Uterus (tissue), 4 donors: ENCODE measurements around the gene NOTCH4. TPM values are rescaled to one million over a fixed set of nuclear protein-coding genes. Genes with fewer than 3 reads are reported as not detected.

Source experiments
- DNase-seq, 2 donors: peaks; one replicate each; pipeline ENCODE4 v3.0.0-alpha.2; 2019 to 2020
- H3K27ac ChIP-seq, 2 donors: fragments of 200-600 bp; sonication (generic); 1 replicate in 1 of 2; 2 replicates in 1 of 2; pipeline ENCODE4 v1.5.1; 2016 to 2018
- H3K27me3 ChIP-seq, 2 donors: fragments of 200-600 bp; sonication (generic); one replicate each; pipeline ENCODE4 v1.5.1; 2018 to 2019; ENCODE audit warnings: control low read depth in 1 of 2
- H3K36me3 ChIP-seq, 2 donors: fragments of 200-600 bp; sonication (generic); one replicate each; pipeline ENCODE4 v1.5.1; 2019; ENCODE audit warnings: control low read depth in 1 of 2
- H3K4me1 ChIP-seq, 2 donors: fragments of 200-600 bp; sonication (generic); one replicate each; pipeline ENCODE4 v1.5.1; 2018 to 2019; ENCODE audit warnings: control low read depth in 1 of 2
- H3K4me3 ChIP-seq, 2 donors: fragments of 200-600 bp; sonication (generic); 1 replicate in 1 of 2; 2 replicates in 1 of 2; pipeline ENCODE4 v1.5.1; 2018 to 2019; ENCODE audit warnings: mild to moderate bottlenecking in 1 of 2
- H3K9me3 ChIP-seq, 2 donors: fragments of 200-600 bp; sonication (generic); one replicate each; pipeline ENCODE4 v1.5.1; 2019; ENCODE audit warnings: control low read depth in 1 of 2
- POLR2A ChIP-seq, 2 donors: fragments of 450-650 bp; IDR thresholded peaks; one replicate each; pipeline ENCODE4 v1.6.1; 2016; ENCODE audit warnings: antibody characterized with exemption in 2 of 2, mild to moderate bottlenecking in 1 of 2, moderate library complexity in 1 of 2
- intact Hi-C: fragments of 100-400 bp; cut with DNase I; formaldehyde crosslinking; loops from one replicate; pipeline ENCODE4 v1.15.1; 2023; ENCODE audit warnings: low total_unique reads
- total RNA-seq, 4 donors: library from RNA; depleted of rRNA in 3 of 4; stranded (reverse); fragments of >200 nt in 3 of 4; gene quantifications; one replicate each; pipeline versions ENCODE4 v1.1.0 to v1.2.4, GENCODE V29; 2014 to 2023
- TF ChIP-seq, protein P1 (sequence below), 4 experiments: fragments of 200-600 bp in 2 of 4; fragments of 450-650 bp in 2 of 4; sonication (generic) in 2 of 4; IDR thresholded peaks; one replicate each; pipeline ENCODE4 v1.5.1; 2016 to 2019; ENCODE audit warnings: antibody characterized with exemption in 4 of 4, mild to moderate bottlenecking in 2 of 4, moderate library complexity in 1 of 4
- donor health status: DM: yes; HTN: yes; CAD: no.

NOTCH4 gene
- total RNA-seq, 4 donors from 2014 or later: 10.9 to 75.2 (median 28.6) TPM

DNA sequence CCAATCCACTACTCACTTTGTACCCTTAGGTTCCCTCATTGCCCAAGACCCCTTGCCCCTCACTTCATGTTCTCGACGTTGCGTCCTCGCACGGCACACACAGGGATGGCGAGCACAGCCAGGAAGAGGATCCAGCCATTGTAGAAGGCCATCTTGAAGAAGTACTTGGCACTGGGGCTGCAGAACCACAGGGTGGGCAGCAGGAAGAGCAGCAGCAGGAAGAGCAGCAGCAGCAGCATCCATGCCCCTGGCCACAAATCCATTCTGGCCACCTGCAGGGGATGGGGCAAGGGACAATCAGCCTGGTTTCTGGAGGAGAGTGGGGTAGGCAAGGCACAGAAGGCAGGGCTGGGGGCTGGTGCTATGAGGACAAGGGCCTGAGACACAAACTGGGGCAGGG is 52.6 kb downstream of the NOTCH4 start:
- TF ChIP-seq, protein P1, sequence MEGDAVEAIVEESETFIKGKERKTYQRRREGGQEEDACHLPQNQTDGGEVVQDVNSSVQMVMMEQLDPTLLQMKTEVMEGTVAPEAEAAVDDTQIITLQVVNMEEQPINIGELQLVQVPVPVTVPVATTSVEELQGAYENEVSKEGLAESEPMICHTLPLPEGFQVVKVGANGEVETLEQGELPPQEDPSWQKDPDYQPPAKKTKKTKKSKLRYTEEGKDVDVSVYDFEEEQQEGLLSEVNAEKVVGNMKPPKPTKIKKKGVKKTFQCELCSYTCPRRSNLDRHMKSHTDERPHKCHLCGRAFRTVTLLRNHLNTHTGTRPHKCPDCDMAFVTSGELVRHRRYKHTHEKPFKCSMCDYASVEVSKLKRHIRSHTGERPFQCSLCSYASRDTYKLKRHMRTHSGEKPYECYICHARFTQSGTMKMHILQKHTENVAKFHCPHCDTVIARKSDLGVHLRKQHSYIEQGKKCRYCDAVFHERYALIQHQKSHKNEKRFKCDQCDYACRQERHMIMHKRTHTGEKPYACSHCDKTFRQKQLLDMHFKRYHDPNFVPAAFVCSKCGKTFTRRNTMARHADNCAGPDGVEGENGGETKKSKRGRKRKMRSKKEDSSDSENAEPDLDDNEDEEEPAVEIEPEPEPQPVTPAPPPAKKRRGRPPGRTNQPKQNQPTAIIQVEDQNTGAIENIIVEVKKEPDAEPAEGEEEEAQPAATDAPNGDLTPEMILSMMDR (IDR thresholded peaks at IDR 0.05): no peak
- no peak for TF ChIP-seq POLR2A (IDR thresholded peaks at IDR 0.05)
- Histone ChIP-seq H3K4me1 (no peaks in the 10 kb centered on the region), H3K36me3 (no peaks in the 10 kb centered on the region), H3K27me3 (no peaks in the 10 kb centered on the region), H3K4me3 (no peak overlapping the region), H3K9me3 (no peaks in the 10 kb centered on the region), H3K27ac (no peak overlapping the region)
- DNase-seq: no peak
- intact Hi-C loops: loop anchor here (10.0 kb wide), 1 partner anchor 46 kb away; the partner anchor contains the start of gene ATF6B

DNA sequence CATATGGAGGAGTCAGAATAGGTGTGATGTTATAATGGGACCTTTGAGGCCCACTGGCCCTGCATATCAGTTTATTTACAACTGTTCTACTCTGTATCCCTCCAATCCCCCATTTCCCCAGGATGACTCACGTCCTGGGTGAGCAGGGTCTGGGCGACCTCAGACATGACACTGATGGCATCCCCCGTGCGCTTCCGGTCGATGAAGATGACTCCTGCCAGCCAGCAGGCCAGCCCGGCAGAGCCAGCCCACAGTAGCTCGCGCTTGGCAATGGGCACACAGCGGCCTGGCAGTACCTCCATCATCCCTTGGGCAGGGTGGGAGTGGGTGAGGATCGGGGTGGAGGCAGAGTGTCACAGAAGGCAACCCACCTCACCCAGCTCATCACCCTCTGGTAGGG is 53.6 kb downstream of the NOTCH4 start:
- TF ChIP-seq, protein P1 (IDR thresholded peaks at IDR 0.05): no peak
- TF ChIP-seq POLR2A (IDR thresholded peaks at IDR 0.05): no peak
- Histone ChIP-seq H3K36me3 (no peaks in the 10 kb centered on the region), H3K27ac (no peak overlapping the region), H3K9me3 (no peaks in the 10 kb centered on the region), H3K4me3 (no peak overlapping the region), H3K4me1 (no peaks in the 10 kb centered on the region), H3K27me3 (no peaks in the 10 kb centered on the region)
- intact Hi-C loops: loop anchor here (10.0 kb wide), 1 partner anchor 45 kb away; the partner anchor contains the start of gene ATF6B
- DNase-seq: no peak

DNA sequence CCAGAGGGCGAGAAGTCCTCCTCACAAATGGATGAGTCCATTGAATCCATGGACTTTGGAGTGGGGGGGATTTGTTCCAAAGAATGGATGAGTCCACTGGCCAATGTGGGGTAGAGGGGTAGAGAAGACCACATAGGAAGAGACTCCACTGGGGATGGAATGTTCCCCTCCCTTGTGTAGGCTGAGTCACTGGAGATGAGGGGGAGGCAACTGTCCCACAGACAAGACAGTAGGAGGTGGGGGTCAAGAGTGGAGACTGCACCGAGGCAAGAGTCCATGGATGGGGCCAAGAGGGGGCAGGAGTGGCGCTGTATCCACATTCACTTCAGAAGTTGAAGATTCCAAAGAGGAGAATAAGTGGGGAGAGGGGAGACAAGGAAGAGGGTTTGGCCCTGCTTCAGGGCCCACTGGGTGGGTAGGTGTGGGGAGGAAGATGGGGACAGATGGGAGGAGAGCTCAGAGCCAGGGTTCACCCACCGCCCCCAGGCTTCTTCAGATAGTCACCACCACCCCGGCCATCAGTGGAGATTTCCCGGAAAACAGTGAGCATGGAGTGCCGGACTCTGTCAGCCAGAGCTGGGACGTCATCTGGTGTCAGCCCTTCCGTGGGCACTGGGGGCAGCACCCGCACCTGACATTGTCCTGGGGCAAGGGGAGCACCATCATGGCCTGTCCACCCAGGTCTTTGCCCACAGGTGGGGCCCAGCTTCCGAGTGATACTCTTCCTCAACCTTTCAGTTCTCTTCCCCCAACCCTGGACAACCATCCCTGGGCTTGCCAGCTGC is 54.9 kb downstream of the NOTCH4 start:
- Histone ChIP-seq H3K9me3 (no peaks in the 10 kb centered on the region), H3K27ac (peak overlapping the region in 1 of 2 donors; percentile 6), H3K4me1 (no peaks in the 10 kb centered on the region), H3K27me3 (no peaks in the 10 kb centered on the region), H3K36me3 (no peaks in the 10 kb centered on the region), H3K4me3 (no peak overlapping the region)
- no peak for TF ChIP-seq POLR2A (IDR thresholded peaks at IDR 0.05)
- TF ChIP-seq, protein P1 (IDR thresholded peaks at IDR 0.05): no peak
- intact Hi-C loops: no loop called here
- DNase-seq: no peak

DNA sequence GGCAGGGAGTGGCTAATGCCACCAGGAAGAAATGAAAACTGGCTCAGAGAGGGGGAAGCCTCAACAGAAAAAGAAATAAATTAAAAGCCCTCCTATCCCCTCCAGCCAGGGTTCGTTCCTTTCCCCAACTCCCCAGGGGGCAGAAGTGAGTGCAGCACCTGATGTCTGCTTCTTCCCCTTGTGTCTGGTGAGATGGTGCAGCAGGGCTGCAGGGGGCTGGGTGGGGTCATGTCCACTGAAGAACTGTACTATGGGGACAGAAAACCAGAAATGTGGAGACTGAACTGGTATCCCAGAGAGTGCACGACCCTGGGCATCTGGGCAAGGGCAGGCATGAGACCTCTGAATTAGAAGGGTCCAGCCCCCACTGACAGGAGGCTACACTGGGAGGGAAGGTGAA is 55.5 kb downstream of the NOTCH4 start:
- intact Hi-C loops: no loop called here
- Histone ChIP-seq H3K4me3 (no peak overlapping the region), H3K27ac (no peak overlapping the region), H3K9me3 (no peaks in the 10 kb centered on the region), H3K36me3 (no peaks in the 10 kb centered on the region), H3K27me3 (no peaks in the 10 kb centered on the region), H3K4me1 (no peaks in the 10 kb centered on the region)
- TF ChIP-seq POLR2A (IDR thresholded peaks at IDR 0.05): no peak
- TF ChIP-seq, protein P1 (IDR thresholded peaks at IDR 0.05): no peak
- DNase-seq: no peak

DNA sequence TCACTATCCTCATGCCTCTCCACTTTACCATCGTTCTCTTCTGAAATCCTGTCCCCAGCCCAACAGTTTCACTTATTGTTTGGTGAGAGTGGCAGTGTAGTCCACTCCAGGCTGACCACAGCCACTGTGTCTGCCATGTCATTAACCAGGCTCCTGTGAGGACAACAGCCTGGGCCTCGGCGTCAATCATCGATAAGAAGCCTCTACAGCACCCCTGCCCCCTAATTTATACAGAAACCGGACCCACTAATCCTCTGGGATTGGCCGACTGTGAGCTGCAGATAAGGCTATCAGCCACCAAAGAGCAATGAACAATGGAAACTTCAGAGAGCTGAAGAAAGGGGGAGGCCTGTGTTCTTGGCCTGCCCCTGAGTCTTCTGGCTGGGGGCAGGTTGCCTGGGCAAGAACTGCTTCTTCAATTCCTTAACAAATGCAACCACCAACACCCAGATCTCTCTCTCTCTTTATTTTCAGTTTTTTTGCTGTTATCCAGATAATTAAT is 56.1 kb downstream of the NOTCH4 start:
- intact Hi-C loops: no loop called here
- no peak for DNase-seq
- no peaks in the 10 kb centered on the region for H3K9me3 ChIP-seq
- no peak for TF ChIP-seq POLR2A (IDR thresholded peaks at IDR 0.05)
- TF ChIP-seq, protein P1 (IDR thresholded peaks at IDR 0.05): no peak
- no peaks in the 10 kb centered on the region for H3K36me3 ChIP-seq
- H3K27ac ChIP-seq: no peak overlapping the region
- H3K4me1 ChIP-seq: no peaks in the 10 kb centered on the region
- H3K4me3 ChIP-seq: no peak overlapping the region
- H3K27me3 ChIP-seq: no peaks in the 10 kb centered on the region
